Panc1 (cell line): ENCODE results near the gene COQ5. TPM values are rescaled to one million over a fixed set of nuclear protein-coding genes. Genes with fewer than 3 reads are reported as not detected.

Source experiments
- ATAC-seq: fragments of 200-7000 bp; cut with Tn5 transposase; 2 replicates; pipeline ENCODE4 v1.9.1; 2020; ENCODE audit warnings: mild to moderate bottlenecking, moderate library complexity
- BruUV-seq: library from RNA; stranded (reverse); fragments of 400-500 nt; replicated peaks from 2 replicates; lab custom pipeline; 2021; lab: Mats Ljungman, UMichigan
- CTCF ChIA-PET: fragments of 300-600 bp; sonication (Branson Sonifier 250); formaldehyde crosslinking; loops from one replicate; lab custom pipeline; 2022; ENCODE audit warnings: antibody characterized with exemption; lab: Charles Lee
- POLR2A ChIA-PET: fragments of 300-600 bp; sonication (Branson Sonifier 250); formaldehyde crosslinking; loops from one replicate; lab custom pipeline; 2022; ENCODE audit warnings: antibody characterized with exemption; lab: Charles Lee
- DNase-seq: peaks from one replicate; pipeline ENCODE4 v3.0.0-alpha.2; 2010; ENCODE audit warnings: low read depth, low spot score
- H3K27ac ChIP-seq: 2 replicates; pipeline ENCODE4 v1.5.1; 2011; ENCODE audit warnings: mild to moderate bottlenecking, low read length, inconsistent platforms
- H3K27me3 ChIP-seq: fragments of 200-500 bp; sonication (Bioruptor generic); 2 replicates; pipeline ENCODE4 v1.6.0; 2014; ENCODE audit warnings: low read length, inconsistent platforms; ENCODE audit not compliant: control insufficient read depth, insufficient read depth
- H3K36me3 ChIP-seq: fragments of 200-500 bp; sonication (Bioruptor generic); 2 replicates; pipeline ENCODE4 v1.5.1; 2014; ENCODE audit warnings: inconsistent platforms, mild to moderate bottlenecking, low read length, moderate library complexity; ENCODE audit not compliant: control insufficient read depth, insufficient read depth
- H3K4me1 ChIP-seq: 2 replicates; pipeline ENCODE4 v1.5.1; 2011; ENCODE audit warnings: inconsistent platforms, mild to moderate bottlenecking, low read length, moderate library complexity; ENCODE audit not compliant: control insufficient read depth, insufficient read depth
- H3K4me3 ChIP-seq, 2 experiments: 2 replicates each; pipeline ENCODE4 v1.5.1; 2011 to 2012; ENCODE audit warnings: low read depth in 2 of 2, low read length in 2 of 2, mild to moderate bottlenecking in 2 of 2, inconsistent platforms in 1 of 2, moderate library complexity in 1 of 2
- H3K9me3 ChIP-seq: fragments of 200-500 bp; sonication (Bioruptor generic); 2 replicates; pipeline ENCODE4 v1.5.1; 2014; ENCODE audit warnings: low read depth, mild to moderate bottlenecking, inconsistent platforms, low read length, moderate library complexity; ENCODE audit not compliant: control insufficient read depth, insufficient read depth
- CTCF ChIP-seq: fragments of 450-650 bp; IDR thresholded peaks from 2 replicates; pipeline ENCODE4 v1.5.1; 2017; ENCODE audit warnings: mild to moderate bottlenecking
- POLR2AphosphoS5 ChIP-seq: IDR thresholded peaks from 2 replicates; pipeline ENCODE4 v1.6.1; 2012; ENCODE audit warnings: mild to moderate bottlenecking, low read depth, low read length, moderate library complexity
- REST ChIP-seq, 2 experiments: IDR thresholded peaks; 2 replicates each; pipeline ENCODE4 v1.6.1; 2011 to 2012; ENCODE audit warnings: low read depth in 2 of 2, control low read depth in 1 of 2, low read length in 1 of 2, mild to moderate bottlenecking in 1 of 2, moderate library complexity in 1 of 2; ENCODE audit not compliant: insufficient read depth in 1 of 2
- SIN3A ChIP-seq: IDR thresholded peaks from 2 replicates; pipeline ENCODE4 v1.6.1; 2012; ENCODE audit warnings: low read depth, mild to moderate bottlenecking, low read length, moderate library complexity, borderline replicate concordance; ENCODE audit not compliant: insufficient read depth
- TCF7L2 ChIP-seq: IDR thresholded peaks from 2 replicates; pipeline ENCODE4 v1.6.1; 2011; ENCODE audit warnings: mild to moderate bottlenecking, low read depth, low read length, inconsistent platforms
- in situ Hi-C: cut with HindIII; loops from 2 replicates; pipeline ENCODE4 v1.10.0; 2016; ENCODE audit warnings: low sequenced_read_pairs, low pct_unique_long_range_greater_than_20kb
- intact Hi-C: fragments of 100-400 bp; cut with micrococcal nuclease; formaldehyde crosslinking; loops from one replicate; pipeline ENCODE4 v1.10.0; 2022; ENCODE audit not compliant: unreplicated experiment
- total RNA-seq: library from RNA; stranded (reverse); gene quantifications from one replicate; pipeline ENCODE4 v1.2.1, GENCODE V29; 2021; ENCODE audit not compliant: unreplicated experiment

Gene COQ5
- total RNA-seq, 1 experiment from 2014 or later = 42.9 TPM

GRCh38 chr12:120479458-120479857 lies 49.5 kb downstream of the COQ5 start:
- Histone ChIP-seq H3K9me3 (no peaks in the 10 kb centered on the region), H3K4me3 (no peak overlapping the region), H3K36me3 (no peaks in the 10 kb centered on the region), H3K4me1 (peaks cover 9% of the 10 kb centered on the region), H3K27me3 (no peaks in the 10 kb centered on the region), H3K27ac (no peak overlapping the region)
- ChIA-PET CTCF (interaction anchor here (0.6 kb wide), 1 partner anchor 218 kb away, joined by 5 read pairs; no protein-coding TSS in a partner anchor), POLR2A (no interaction called here)
- intact Hi-C loops = no loop called here
- in situ Hi-C loops = no loop called here
- BruUV-seq = no TSS peak
- no peak for TF ChIP-seq TCF7L2
- DNase-seq = no peak
- ATAC-seq = peak; percentile 64; the same call in 1 of the 2 replicates

GRCh38 chr12:120475643-120476042 lies 53.3 kb downstream of the COQ5 start:
- DNase-seq (no peak), ATAC-seq (no peak)
- ChIA-PET CTCF (no interaction called here), POLR2A (no interaction called here)
- intact Hi-C loops (no loop called here), in situ Hi-C loops (no loop called here)
- no TSS peak for BruUV-seq
- no peaks in the 10 kb centered on the region for H3K36me3 ChIP-seq
- H3K27ac ChIP-seq = no peak overlapping the region
- no peaks in the 10 kb centered on the region for H3K27me3 ChIP-seq
- no peak overlapping the region for H3K4me3 ChIP-seq
- TF ChIP-seq POLR2AphosphoS5 (no peak), TCF7L2 (no peak), REST (IDR thresholded peaks at IDR 0.05; ENCODE audit: insufficient read depth in 1 of 2, low read depth in 2 of 2, low read length in 1 of 2) (no peak), SIN3A (no peak), CTCF (no peak)
- no peaks in the 10 kb centered on the region for H3K9me3 ChIP-seq
- peaks cover 23% of the 10 kb centered on the region for H3K4me1 ChIP-seq

GRCh38 chr12:120474616-120474960 lies 54.4 kb downstream of the COQ5 start:
- intact Hi-C loops (no loop called here), in situ Hi-C loops (no loop called here)
- ATAC-seq (0 out of 2 replicates have a peak, but pooled peaks have one; percentile 31), DNase-seq (no peak)
- no peaks in the 10 kb centered on the region for H3K9me3 ChIP-seq
- no peak overlapping the region for H3K4me3 ChIP-seq
- BruUV-seq = no TSS peak
- H3K4me1 ChIP-seq = peaks cover 20% of the 10 kb centered on the region
- CTCF ChIA-PET = interaction anchor here (0.6 kb wide), 1 partner anchor 26 kb away, joined by 5 read pairs; no protein-coding TSS in a partner anchor
- POLR2A ChIA-PET = interaction anchor here (0.7 to 1.0 kb wide), 3 partner anchors 9 to 99 kb away, joined by 3 read pairs; no protein-coding TSS in a partner anchor
- H3K27me3 ChIP-seq = no peaks in the 10 kb centered on the region
- TF ChIP-seq CTCF (no peak), POLR2AphosphoS5 (no peak), SIN3A (no peak), TCF7L2 (no peak), REST (IDR thresholded peaks at IDR 0.05; ENCODE audit: insufficient read depth in 1 of 2, low read depth in 2 of 2, low read length in 1 of 2) (no peak)
- H3K27ac ChIP-seq = no peak overlapping the region
- H3K36me3 ChIP-seq = no peaks in the 10 kb centered on the region
